Bronchus fibroblast of lung (primary cell): ENCODE data around the gene NDUFS6. TPM values are rescaled to one million over a fixed set of nuclear protein-coding genes. Genes with fewer than 3 reads are reported as not detected.

Experiments
- total RNA-seq: library from RNA; depleted of rRNA; stranded (reverse); fragments of >200 nt; gene quantifications from 2 replicates; pipeline ENCODE4 v1.2.3, GENCODE V29; 2015

The NDUFS6 gene
- total RNA-seq, result 100 and 103 TPM in 2 replicates

DNA sequence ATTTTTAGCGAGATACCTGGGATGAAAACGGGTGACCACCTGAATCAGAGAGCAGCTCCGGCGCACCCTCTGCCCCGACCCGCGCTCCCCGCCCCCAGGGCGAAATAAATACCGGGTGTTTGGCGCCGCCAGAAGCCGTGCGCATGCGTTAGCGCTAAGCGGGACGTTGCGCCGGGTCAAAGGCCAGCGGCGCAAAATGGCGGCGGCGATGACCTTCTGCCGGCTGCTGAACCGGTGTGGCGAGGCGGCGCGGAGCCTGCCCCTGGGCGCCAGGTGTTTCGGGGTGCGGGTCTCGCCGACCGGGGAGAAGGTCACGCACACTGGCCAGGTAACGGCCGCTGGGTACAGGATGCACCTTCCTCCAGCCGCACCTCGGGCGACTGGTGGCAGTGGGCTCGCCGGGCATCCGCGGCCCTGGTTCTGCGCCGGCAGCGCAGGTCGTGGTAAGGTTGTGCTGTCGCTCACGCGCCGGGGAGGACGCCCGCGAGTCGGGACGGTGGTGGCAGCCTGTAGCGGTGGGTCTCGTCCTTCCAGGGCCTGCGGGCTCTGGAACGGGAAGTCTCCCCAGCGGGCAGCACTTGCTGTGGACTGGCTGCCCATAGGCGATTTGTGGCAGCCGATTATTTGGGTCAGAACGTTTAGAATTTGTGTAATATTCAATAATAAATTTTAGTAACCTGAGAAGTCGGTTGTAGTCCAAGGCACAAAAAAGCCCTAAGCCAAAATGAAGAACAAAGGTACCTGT, at the start of gene NDUFS6:
NDUFS6 (plus strand) TSS at position 186 of the 745 bp plus-strand sequence; CDS start at position 197, 11 bp downstream.

GRCh38 chr5:1799602-1800471, 1.4 kb upstream of the NDUFS6 start, which contains the start of gene MRPL36:
Gene MRPL36, minus strand, starts transcription at chr5:1799837. Its CDS starts 902 bp downstream, at chr5:1798935.

Other genes starting within 250 kb of the NDUFS6 start
- gene MRPL36, start 1.6 kb upstream of the NDUFS6 start, total RNA-seq, result 69.6 and 96.5 TPM in 2 replicates
- under 0.01 TPM in 1 of 2 replicates, not detected in the other for gene IRX4, start 81.5 kb downstream of the NDUFS6 start, total RNA-seq